Stimulated activated CD4-positive, alpha-beta T cell treated with anti-CD3 and anti-CD28 coated beads, TNF-alpha, amount 100 ng/mL, for 48 hours (primary cell): ENCODE measurements around the gene PRKN.
"Not testable (repeated sequence)": the region's sequence is repeated elsewhere in the genome, so short reads cannot be mapped to it uniquely, and the experiment has no call there.

Experiments
- DNase-seq, 3 donors: peaks; one replicate each; pipeline ENCODE4 v3.0.0-alpha.2; 2020; ENCODE audit warnings: low read depth in 3 of 3

The PRKN gene

GRCh38 chr6:161355696-161356095, 1371.9 kb downstream of the PRKN start:
- no peak for DNase-seq

GRCh38 chr6:161354956-161355355, 1372.6 kb downstream of the PRKN start:
- no peak for DNase-seq

- no peak for DNase-seq
Observed at GRCh38 chr6:161354276-161354840, 1373.2 kb downstream of the PRKN start.

GRCh38 chr6:161353208-161353613, 1374.4 kb downstream of the PRKN start:
- no peak for DNase-seq

- DNase-seq, result no peak
Observed at GRCh38 chr6:161351858-161352257, 1375.7 kb downstream of the PRKN start.

- DNase-seq, result no peak
Observed at GRCh38 chr6:161349886-161350285, 1377.7 kb downstream of the PRKN start.

GRCh38 chr6:161348628-161348994, 1379.0 kb downstream of the PRKN start:
- DNase-seq, result no peak

- DNase-seq, result no peak
Observed at GRCh38 chr6:161347988-161348627, 1379.5 kb downstream of the PRKN start.

- DNase-seq, result no peak
Observed at GRCh38 chr6:161347125-161347524, 1380.4 kb downstream of the PRKN start.

- DNase-seq, result no peak
Observed at GRCh38 chr6:161346717-161347116, 1380.8 kb downstream of the PRKN start.

- DNase-seq, result no peak
Observed at GRCh38 chr6:161344626-161345025, 1382.9 kb downstream of the PRKN start.

GRCh38 chr6:161342039-161342438, 1385.5 kb downstream of the PRKN start:
- no peak for DNase-seq

GRCh38 chr6:161341638-161342037, 1385.9 kb downstream of the PRKN start:
- no peak for DNase-seq

GRCh38 chr6:161338015-161338414, 1389.6 kb downstream of the PRKN start:
- DNase-seq, result no peak

GRCh38 chr6:161336479-161336878, 1391.1 kb downstream of the PRKN start:
- no peak for DNase-seq

- DNase-seq, result no peak
Observed at GRCh38 chr6:161333410-161333809, 1394.2 kb downstream of the PRKN start.

- DNase-seq, result not testable (repeated sequence)
Observed at GRCh38 chr6:161331402-161332081, 1396.0 kb downstream of the PRKN start.

- DNase-seq, result no peak
Observed at GRCh38 chr6:161327360-161327953, 1400.1 kb downstream of the PRKN start.

- no peak for DNase-seq
Observed at GRCh38 chr6:161319231-161319630, 1408.3 kb downstream of the PRKN start.

- no peak for DNase-seq
Observed at GRCh38 chr6:161318456-161318855, 1409.1 kb downstream of the PRKN start.

- no peak for DNase-seq
Observed at GRCh38 chr6:161316531-161316930, 1411.0 kb downstream of the PRKN start.

GRCh38 chr6:161315246-161315917, 1412.2 kb downstream of the PRKN start:
- DNase-seq, result not testable (repeated sequence)
